Natural killer cell (primary cell): Measurements from ENCODE around the gene HOXD10. TPM values are rescaled to one million over a fixed set of nuclear protein-coding genes. Genes with fewer than 3 reads are reported as not detected.

ENCODE experiments used
- ATAC-seq, 3 donors: fragments of 150-1000 bp in 2 of 3; fragments of 200-7000 bp in 1 of 3; cut with Tn5 transposase; 1 replicate in 1 of 3; 2 replicates in 2 of 3; pipeline ENCODE4 v1.10.0; 2021; ENCODE audit warnings: mild to moderate bottlenecking in 2 of 3, moderate library complexity in 2 of 3
- DNase-seq, 2 donors: peaks; one replicate each; pipeline versions ENCODE4 v3.0.0 to v3.0.0-alpha.2; 2013 to 2021; ENCODE audit warnings: mixed read lengths in 1 of 2
- H3K27ac ChIP-seq: one replicate; pipeline ENCODE4 v1.5.1; 2013; ENCODE audit warnings: mild to moderate bottlenecking, low read length
- H3K27me3 ChIP-seq: one replicate; pipeline ENCODE4 v1.6.1; 2013; ENCODE audit warnings: low read length; ENCODE audit not compliant: control insufficient read depth, insufficient read depth
- H3K36me3 ChIP-seq: one replicate; pipeline ENCODE4 v1.6.1; 2013; ENCODE audit warnings: low read length; ENCODE audit not compliant: control insufficient read depth, insufficient read depth
- H3K4me1 ChIP-seq: one replicate; pipeline ENCODE4 v1.6.1; 2013; ENCODE audit warnings: low read length; ENCODE audit not compliant: control insufficient read depth, insufficient read depth
- H3K4me3 ChIP-seq: one replicate; pipeline ENCODE4 v1.5.1; 2013; ENCODE audit warnings: low read length
- H3K9me3 ChIP-seq: one replicate; pipeline ENCODE4 v1.6.1; 2013; ENCODE audit warnings: low read length; ENCODE audit not compliant: control insufficient read depth, insufficient read depth
- H3K27ac Mint-ChIP-seq, 2 donors: one replicate each; pipeline ENCODE4 v1.8.0; 2022; ENCODE audit warnings: mild to moderate bottlenecking in 2 of 2, mixed read lengths in 2 of 2, moderate library complexity in 1 of 2
- H3K27me3 Mint-ChIP-seq, 2 donors: one replicate each; pipeline ENCODE4 v1.8.0; 2022; ENCODE audit warnings: low read depth in 2 of 2, mixed read lengths in 2 of 2
- H3K36me3 Mint-ChIP-seq: one replicate; pipeline ENCODE4 v1.8.0; 2022; ENCODE audit warnings: mixed read lengths
- H3K4me1 Mint-ChIP-seq, 2 donors: one replicate each; pipeline ENCODE4 v1.8.0; 2022; ENCODE audit warnings: mixed read lengths in 2 of 2
- H3K4me3 Mint-ChIP-seq: one replicate; pipeline ENCODE4 v1.8.0; 2022; ENCODE audit warnings: mild to moderate bottlenecking, moderate library complexity, mixed read lengths
- H3K9me3 Mint-ChIP-seq, 2 donors: one replicate each; pipeline ENCODE4 v1.8.0; 2022; ENCODE audit warnings: mixed read lengths in 2 of 2
- CTCF ChIP-seq: fragments of 200-600 bp; IDR thresholded peaks from one replicate; pipeline ENCODE4 v1.8.0; 2022; ENCODE audit warnings: antibody characterized with exemption
- WGBS: methylation state at CpG from one replicate; pipeline ENCODE4 v1.1.7; 2013; ENCODE audit warnings: missing lambda C conversion rate; ENCODE audit not compliant: insufficient coverage; 5-methylcytosine and 5-hydroxymethylcytosine counted together
- intact Hi-C: fragments of 100-400 bp; cut with micrococcal nuclease; formaldehyde crosslinking; loops from one replicate; pipeline ENCODE4 v1.14.2; 2022
- total RNA-seq, 4 donors: library from RNA; stranded (reverse); fragments of 120-200 nt in 1 of 4; gene quantifications; one replicate each; pipeline versions ENCODE4 v1.2.3 to v1.2.4, GENCODE V29; 2013 to 2022

The HOXD10 gene
- not detected for total RNA-seq
- not detected for total RNA-seq (2013)

DNA sequence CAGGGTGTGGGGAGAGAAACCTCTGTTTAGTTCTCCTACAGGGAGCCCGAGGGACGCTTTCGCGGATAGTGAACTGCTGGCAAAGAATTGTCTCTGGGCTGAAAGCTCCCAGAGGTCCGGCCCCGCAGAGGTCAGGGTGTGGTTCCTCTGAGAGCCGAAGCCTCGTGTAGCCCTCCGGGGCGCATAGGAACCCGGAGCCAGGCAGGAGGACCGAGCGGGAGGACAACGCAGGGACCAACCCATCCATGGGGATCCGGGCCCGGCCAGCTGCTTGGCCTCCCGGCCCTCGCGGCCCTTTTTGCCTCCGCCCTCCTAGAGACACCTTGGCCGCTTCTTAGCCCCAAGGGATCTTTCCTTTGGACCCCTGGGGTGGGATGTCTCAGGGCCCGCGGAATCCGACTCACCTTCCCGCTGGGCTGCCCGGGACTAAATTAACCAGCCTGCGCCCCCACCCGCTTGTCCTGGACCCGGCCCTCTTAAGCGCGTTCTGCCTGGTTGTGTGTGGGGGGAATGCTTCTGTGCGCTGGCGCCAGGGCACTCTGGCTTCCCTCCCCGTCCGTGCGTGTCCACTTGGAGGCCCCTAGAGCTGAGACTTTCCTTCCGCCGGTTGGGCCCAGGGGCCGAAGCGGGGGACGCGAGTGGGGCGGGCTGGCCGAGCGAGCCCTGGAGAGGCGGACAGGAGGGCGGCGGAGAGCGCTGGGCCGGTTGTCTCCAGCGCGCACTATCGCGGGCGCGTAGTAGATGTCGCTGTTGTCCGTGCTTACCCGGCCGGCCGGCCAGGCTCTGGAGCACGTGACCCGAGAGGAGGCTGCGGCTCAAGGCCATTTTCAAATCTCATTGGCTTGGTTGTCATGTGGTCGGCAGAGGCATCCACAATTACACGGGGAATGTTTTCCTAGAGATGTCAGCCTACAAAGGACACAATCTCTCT, at the start of gene HOXD10:
Gene HOXD10 (plus strand): TSS at position 896 of the 931 bp plus-strand sequence. CDS start 56 bp downstream, outside the sequence.
- 13% methylated on average over 66 of the region's 66 CpGs for WGBS
- Mint-ChIP-seq H3K27ac (no peak within 1 kb of the TSS), H3K27me3 (peaks cover 81 to 84% of the 10 kb centered on the region in 2 donors), H3K9me3 (peaks cover 2% of the 10 kb centered on the region in 2 donors), H3K4me3 (no peak within 1 kb of the TSS), H3K4me1 (peaks cover 9 to 11% of the 10 kb centered on the region in 2 donors), H3K36me3 (peaks cover 14% of the 10 kb centered on the region)
- Histone ChIP-seq H3K27ac (no peak within 1 kb of the TSS), H3K4me3 (no peak within 1 kb of the TSS), H3K36me3 (no peaks in the 10 kb centered on the region), H3K27me3 (peaks cover 94% of the 10 kb centered on the region), H3K9me3 (peaks cover 16% of the 10 kb centered on the region), H3K4me1 (peaks cover 4% of the 10 kb centered on the region)
- no peak for TF ChIP-seq CTCF
- no peak for DNase-seq
- no peak for ATAC-seq
- intact Hi-C loops = no loop called here

DNA sequence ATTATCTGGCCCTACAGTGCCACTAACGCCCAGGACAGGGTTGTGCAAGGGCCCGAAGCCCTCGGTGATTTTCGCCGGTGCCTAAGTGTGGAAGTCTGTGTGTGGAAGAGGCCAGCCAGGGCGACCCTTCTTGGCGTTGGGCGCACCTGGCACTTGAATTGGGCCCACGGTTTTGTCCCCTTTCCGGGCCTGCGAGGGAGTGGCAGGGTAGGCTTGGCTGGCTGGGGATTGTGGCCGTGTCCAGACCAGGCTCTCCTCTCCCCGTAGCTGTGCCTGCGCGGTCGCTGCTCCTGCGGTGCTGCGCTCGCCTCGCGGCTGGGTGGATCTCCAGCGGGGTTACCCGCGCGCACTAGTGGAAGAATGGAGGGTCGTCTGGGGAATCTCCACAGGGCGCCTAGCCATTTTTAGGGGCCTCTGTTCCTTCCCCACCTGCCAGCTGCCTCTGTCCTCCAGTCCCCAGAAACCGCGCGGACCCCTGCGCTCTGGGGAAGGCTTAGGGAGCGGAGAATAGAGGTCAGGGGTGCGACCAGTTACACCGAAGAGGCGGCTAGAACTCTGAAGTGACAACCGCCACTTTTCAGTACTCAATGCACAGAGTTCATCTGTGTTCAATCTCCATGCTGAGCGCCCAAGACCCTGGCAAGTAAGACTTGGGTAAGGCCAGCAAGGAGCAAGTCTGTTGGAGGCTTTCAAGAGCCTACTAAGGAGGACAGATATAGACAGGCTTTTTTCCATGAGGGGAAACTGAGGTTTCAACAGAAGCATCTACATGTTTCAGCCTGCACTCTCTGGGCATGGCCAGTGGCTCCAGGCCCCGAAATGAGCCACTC, 48.8 kb upstream of the HOXD10 start:
- Mint-ChIP-seq H3K4me3 (no peak overlapping the region), H3K27ac (no peak overlapping the region)

GRCh38 chr2:176068419-176068832, 48.2 kb upstream of the HOXD10 start:
- ATAC-seq (no peak), DNase-seq (no peak)
- Histone ChIP-seq H3K27me3 (peaks cover 50% of the 10 kb centered on the region), H3K4me3 (no peak overlapping the region), H3K27ac (no peak overlapping the region), H3K36me3 (no peaks in the 10 kb centered on the region), H3K9me3 (peaks cover 3% of the 10 kb centered on the region), H3K4me1 (peaks cover 6% of the 10 kb centered on the region)
- Mint-ChIP-seq H3K9me3 (no peaks in the 10 kb centered on the region), H3K27ac (no peak overlapping the region), H3K4me3 (no peak overlapping the region), H3K4me1 (no peaks in the 10 kb centered on the region), H3K27me3 (peaks cover 48 to 64% of the 10 kb centered on the region in 2 donors), H3K36me3 (no peaks in the 10 kb centered on the region)
- WGBS = 10% methylated on average over 30 of the region's 30 CpGs
- intact Hi-C loops = no loop called here
- TF ChIP-seq CTCF = no peak

More for the DNA sequence above, 48.8 kb upstream of the HOXD10 start:
- TF ChIP-seq CTCF = no peak
- DNase-seq = no peak
- 8% methylated on average over 38 of the region's 38 CpGs for WGBS
- Mint-ChIP-seq H3K9me3 (no peaks in the 10 kb centered on the region), H3K27me3 (peaks cover 46 to 59% of the 10 kb centered on the region in 2 donors), H3K36me3 (no peaks in the 10 kb centered on the region), H3K4me1 (no peaks in the 10 kb centered on the region)
- no peak for ATAC-seq
- no peaks in the 10 kb centered on the region for H3K36me3 ChIP-seq
- intact Hi-C loops = no loop called here
- no peak overlapping the region for H3K4me3 ChIP-seq
- peaks cover 6% of the 10 kb centered on the region for H3K4me1 ChIP-seq
- peaks cover 49% of the 10 kb centered on the region for H3K27me3 ChIP-seq
- H3K9me3 ChIP-seq = peaks cover 3% of the 10 kb centered on the region
- no peak overlapping the region for H3K27ac ChIP-seq
